GM21825 (cell line): ENCODE data around the gene MYH7B.

Experiments
- ATAC-seq: cut with Tn5 transposase; IDR thresholded peaks from one replicate; pipeline ENCODE4 v1.9.1; 2021; ENCODE audit warnings: mild to moderate bottlenecking, moderate library complexity; ENCODE audit not compliant: unreplicated experiment

MYH7B gene

GRCh38 chr20:34943808-34944567 is 11.7 kb upstream of the MYH7B start:
- no peak for ATAC-seq

- no peak for ATAC-seq
Measured at GRCh38 chr20:34945315-34946077, 10.2 kb upstream of the MYH7B start.

GRCh38 chr20:34946661-34947060 is 9.0 kb upstream of the MYH7B start:
- ATAC-seq: no peak

GRCh38 chr20:34947336-34947735 is 8.3 kb upstream of the MYH7B start:
- no peak for ATAC-seq

- no peak for ATAC-seq
Measured at GRCh38 chr20:34948030-34948429, 7.6 kb upstream of the MYH7B start.

- no peak for ATAC-seq
Measured at GRCh38 chr20:34949120-34949519, 6.5 kb upstream of the MYH7B start.

- ATAC-seq: no peak
Measured at GRCh38 chr20:34951252-34951651, 4.4 kb upstream of the MYH7B start.

- ATAC-seq: no peak
Measured at GRCh38 chr20:34951652-34952051, 4.0 kb upstream of the MYH7B start.

GRCh38 chr20:34952671-34953070 is 3.0 kb upstream of the MYH7B start:
- no peak for ATAC-seq

- ATAC-seq: no peak
Measured at GRCh38 chr20:34953960-34954359, 1.7 kb upstream of the MYH7B start.

GRCh38 chr20:34954904-34955230 is 801 bp upstream of the MYH7B start:
- ATAC-seq: no peak

- ATAC-seq: no peak
Measured at GRCh38 chr20:34956041-34956458, 382 bp downstream of the MYH7B start.

- no peak for ATAC-seq
Measured at GRCh38 chr20:34956751-34957472, 1.2 kb downstream of the MYH7B start.

- no peak for ATAC-seq
Measured at GRCh38 chr20:34964486-34964885, 8.8 kb downstream of the MYH7B start.

GRCh38 chr20:34965051-34965450 is 9.4 kb downstream of the MYH7B start:
- ATAC-seq: no peak

- ATAC-seq: no peak
Measured at GRCh38 chr20:34967421-34967820, 11.8 kb downstream of the MYH7B start.

- ATAC-seq: no peak
Measured at GRCh38 chr20:34968042-34968775, 12.5 kb downstream of the MYH7B start.

- no peak for ATAC-seq
Measured at GRCh38 chr20:34970193-34970840, 14.6 kb downstream of the MYH7B start.

GRCh38 chr20:34970846-34971560 is 15.3 kb downstream of the MYH7B start:
- no peak for ATAC-seq
